ENCODE measurements around the gene CHRNB1. TPM values are rescaled to one million over a fixed set of nuclear protein-coding genes. Genes with fewer than 3 reads are reported as not detected.

CHRNB1 gene
- total and polyA plus RNA-seq, 2 experiments from 2014 or later = 11.1 to 11.2 TPM

DNA sequence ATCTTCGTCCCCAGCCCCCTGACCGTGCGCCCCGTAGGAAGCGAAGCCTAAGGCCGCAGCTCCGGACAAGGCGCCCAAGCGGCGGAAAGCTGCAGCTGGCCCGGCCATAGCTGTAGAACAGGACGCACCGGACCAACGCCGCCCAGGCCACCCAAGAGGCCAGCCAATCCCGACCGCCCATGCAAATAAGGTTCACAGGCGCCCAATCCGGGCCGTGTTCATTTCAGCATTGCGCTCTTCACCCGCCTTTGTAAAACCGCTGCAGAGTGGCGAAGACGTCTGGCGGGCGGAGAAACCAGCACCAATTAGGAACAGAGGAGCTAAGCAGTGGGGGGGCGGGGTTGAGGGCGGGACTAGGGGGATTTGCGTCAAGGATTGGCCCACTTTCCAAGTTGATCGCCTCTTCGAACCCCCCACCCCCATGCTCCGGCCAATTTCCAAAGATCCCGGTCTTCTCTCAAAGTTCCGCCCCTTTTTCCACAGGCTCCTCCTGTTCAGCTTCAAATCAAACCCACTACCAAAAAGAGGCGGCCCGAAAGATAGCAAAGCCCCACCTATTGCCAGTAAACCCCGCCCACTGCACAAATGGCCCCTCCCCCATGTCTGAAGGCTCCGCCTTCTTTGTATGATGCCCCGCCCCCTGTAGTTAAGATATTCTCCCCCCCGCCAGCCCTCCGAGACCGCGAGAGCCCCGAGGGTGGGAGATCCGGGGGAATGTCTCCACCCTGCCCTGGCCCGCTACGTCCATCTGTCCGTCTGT lies 40.7 kb upstream of the CHRNB1 start, which contains the start of gene TMEM256:
TMEM256 (minus strand) TSS at position 121 of the 760 bp plus-strand sequence; CDS start at position 108, 13 bp downstream.
- ATAC-seq (peak; percentile 83), DNase-seq (ENCODE audit: low spot score) (peak; percentile 100)
- Histone ChIP-seq H3K4me1 (ENCODE audit: insufficient read depth) (peaks cover 28% of the 10 kb centered on the region), H3K36me3 (ENCODE audit: insufficient read depth) (peaks cover 3% of the 10 kb centered on the region; the same call in 1 of the 2 replicates), H3K79me2 (replicated peaks; ENCODE audit: insufficient read depth) (peaks cover 14% of the 10 kb centered on the region), H2AFZ (no peak within 1 kb of the TSS), H3F3A (replicated peaks; ENCODE audit: low read depth) (peaks cover 27% of the 10 kb centered on the region), H3K4me2 (peak within 1 kb of the TSS; percentile 99), H3K4me3 (peak within 1 kb of the TSS; percentile 90), H4K20me1 (replicated peaks; ENCODE audit: insufficient read depth) (peaks cover 12% of the 10 kb centered on the region), H3K9me2 (ENCODE audit: insufficient read depth) (no peaks in the 10 kb centered on the region), H3K27me3 (ENCODE audit: insufficient read depth) (no peaks in the 10 kb centered on the region), H3K27ac (ENCODE audit: low read depth) (peak within 1 kb of the TSS; percentile 78; the same call in 1 of the 2 replicates)
- Mint-ChIP-seq H3K27me3 (ENCODE audit: insufficient read depth, low read depth, poor library complexity) (peaks cover 11% of the 10 kb centered on the region), H3K4me3 (peak within 1 kb of the TSS; percentile 88), H3K4me1 (peaks cover 27% of the 10 kb centered on the region), H3K27ac (peak within 1 kb of the TSS; percentile 93), H3K36me3 (ENCODE audit: low read depth) (peaks cover 12% of the 10 kb centered on the region; the same call in 2 of the 3 replicates), H3K9me3 (no peaks in the 10 kb centered on the region)
- TF ChIP-seq CREB1 (CRISPR knock-in tag; IDR thresholded peaks at IDR 0.05; ENCODE audit: low read depth) = peak; percentile 70
- peak; percentile 92 for TF ChIP-seq POLR2AphosphoS5 (IDR thresholded peaks at IDR 0.05; ENCODE audit: low read depth)
- no peak for TF ChIP-seq ZNF331 (CRISPR knock-in tag; IDR thresholded peaks at IDR 0.05; ENCODE audit: low read depth)

DNA sequence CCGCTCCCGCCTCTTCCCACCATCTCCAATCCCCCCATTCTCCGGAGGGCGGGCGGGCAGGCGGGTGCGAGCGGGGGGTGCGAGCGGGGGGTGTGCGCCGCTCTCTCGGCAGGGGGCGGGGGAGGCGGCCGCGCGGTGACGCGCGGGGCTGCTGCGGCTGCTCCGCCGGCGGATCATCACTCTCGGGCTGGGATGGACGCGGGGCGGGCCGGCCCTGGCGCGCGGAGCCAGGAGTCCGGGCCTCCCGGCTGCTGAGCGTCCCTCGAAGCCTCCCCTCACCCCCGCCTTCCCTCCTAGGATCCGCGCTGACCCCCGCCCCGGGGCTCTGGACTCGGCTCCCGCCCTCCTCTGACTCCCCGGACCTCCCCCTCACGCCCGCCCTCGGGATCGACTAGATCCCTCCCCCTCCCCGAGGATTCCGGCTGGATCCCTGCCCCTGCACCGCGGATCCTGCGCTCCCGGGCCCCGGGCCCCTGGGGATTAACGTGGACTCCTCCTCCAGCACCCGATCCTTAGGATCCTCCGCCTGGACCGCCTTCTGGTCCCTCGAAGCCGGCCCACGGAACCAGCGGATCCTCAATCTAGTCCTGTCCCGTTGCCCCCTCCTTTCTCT lies 40.0 kb upstream of the CHRNB1 start:
- Mint-ChIP-seq H3K4me3 (peak overlapping the region; percentile 88), H3K4me1 (peaks cover 28% of the 10 kb centered on the region), H3K27me3 (ENCODE audit: insufficient read depth, low read depth, poor library complexity) (peaks cover 16% of the 10 kb centered on the region), H3K36me3 (ENCODE audit: low read depth) (peaks cover 19% of the 10 kb centered on the region), H3K27ac (peak overlapping the region; percentile 88), H3K9me3 (no peaks in the 10 kb centered on the region)
- no peak overlapping the region for H3K27ac ChIP-seq (ENCODE audit: low read depth)
- H3F3A ChIP-seq (replicated peaks; ENCODE audit: low read depth) = peaks cover 27% of the 10 kb centered on the region
- H3K4me2 ChIP-seq = peak overlapping the region; percentile 99
- no peaks in the 10 kb centered on the region for H3K9me2 ChIP-seq (ENCODE audit: insufficient read depth)
- H3K79me2 ChIP-seq (replicated peaks; ENCODE audit: insufficient read depth) = peaks cover 14% of the 10 kb centered on the region
- peak overlapping the region; percentile 69; the same call in 1 of the 2 replicates for H2AFZ ChIP-seq
- peaks cover 3% of the 10 kb centered on the region; the same call in 1 of the 2 replicates for H3K36me3 ChIP-seq (ENCODE audit: insufficient read depth)
- TF ChIP-seq, protein P1, sequence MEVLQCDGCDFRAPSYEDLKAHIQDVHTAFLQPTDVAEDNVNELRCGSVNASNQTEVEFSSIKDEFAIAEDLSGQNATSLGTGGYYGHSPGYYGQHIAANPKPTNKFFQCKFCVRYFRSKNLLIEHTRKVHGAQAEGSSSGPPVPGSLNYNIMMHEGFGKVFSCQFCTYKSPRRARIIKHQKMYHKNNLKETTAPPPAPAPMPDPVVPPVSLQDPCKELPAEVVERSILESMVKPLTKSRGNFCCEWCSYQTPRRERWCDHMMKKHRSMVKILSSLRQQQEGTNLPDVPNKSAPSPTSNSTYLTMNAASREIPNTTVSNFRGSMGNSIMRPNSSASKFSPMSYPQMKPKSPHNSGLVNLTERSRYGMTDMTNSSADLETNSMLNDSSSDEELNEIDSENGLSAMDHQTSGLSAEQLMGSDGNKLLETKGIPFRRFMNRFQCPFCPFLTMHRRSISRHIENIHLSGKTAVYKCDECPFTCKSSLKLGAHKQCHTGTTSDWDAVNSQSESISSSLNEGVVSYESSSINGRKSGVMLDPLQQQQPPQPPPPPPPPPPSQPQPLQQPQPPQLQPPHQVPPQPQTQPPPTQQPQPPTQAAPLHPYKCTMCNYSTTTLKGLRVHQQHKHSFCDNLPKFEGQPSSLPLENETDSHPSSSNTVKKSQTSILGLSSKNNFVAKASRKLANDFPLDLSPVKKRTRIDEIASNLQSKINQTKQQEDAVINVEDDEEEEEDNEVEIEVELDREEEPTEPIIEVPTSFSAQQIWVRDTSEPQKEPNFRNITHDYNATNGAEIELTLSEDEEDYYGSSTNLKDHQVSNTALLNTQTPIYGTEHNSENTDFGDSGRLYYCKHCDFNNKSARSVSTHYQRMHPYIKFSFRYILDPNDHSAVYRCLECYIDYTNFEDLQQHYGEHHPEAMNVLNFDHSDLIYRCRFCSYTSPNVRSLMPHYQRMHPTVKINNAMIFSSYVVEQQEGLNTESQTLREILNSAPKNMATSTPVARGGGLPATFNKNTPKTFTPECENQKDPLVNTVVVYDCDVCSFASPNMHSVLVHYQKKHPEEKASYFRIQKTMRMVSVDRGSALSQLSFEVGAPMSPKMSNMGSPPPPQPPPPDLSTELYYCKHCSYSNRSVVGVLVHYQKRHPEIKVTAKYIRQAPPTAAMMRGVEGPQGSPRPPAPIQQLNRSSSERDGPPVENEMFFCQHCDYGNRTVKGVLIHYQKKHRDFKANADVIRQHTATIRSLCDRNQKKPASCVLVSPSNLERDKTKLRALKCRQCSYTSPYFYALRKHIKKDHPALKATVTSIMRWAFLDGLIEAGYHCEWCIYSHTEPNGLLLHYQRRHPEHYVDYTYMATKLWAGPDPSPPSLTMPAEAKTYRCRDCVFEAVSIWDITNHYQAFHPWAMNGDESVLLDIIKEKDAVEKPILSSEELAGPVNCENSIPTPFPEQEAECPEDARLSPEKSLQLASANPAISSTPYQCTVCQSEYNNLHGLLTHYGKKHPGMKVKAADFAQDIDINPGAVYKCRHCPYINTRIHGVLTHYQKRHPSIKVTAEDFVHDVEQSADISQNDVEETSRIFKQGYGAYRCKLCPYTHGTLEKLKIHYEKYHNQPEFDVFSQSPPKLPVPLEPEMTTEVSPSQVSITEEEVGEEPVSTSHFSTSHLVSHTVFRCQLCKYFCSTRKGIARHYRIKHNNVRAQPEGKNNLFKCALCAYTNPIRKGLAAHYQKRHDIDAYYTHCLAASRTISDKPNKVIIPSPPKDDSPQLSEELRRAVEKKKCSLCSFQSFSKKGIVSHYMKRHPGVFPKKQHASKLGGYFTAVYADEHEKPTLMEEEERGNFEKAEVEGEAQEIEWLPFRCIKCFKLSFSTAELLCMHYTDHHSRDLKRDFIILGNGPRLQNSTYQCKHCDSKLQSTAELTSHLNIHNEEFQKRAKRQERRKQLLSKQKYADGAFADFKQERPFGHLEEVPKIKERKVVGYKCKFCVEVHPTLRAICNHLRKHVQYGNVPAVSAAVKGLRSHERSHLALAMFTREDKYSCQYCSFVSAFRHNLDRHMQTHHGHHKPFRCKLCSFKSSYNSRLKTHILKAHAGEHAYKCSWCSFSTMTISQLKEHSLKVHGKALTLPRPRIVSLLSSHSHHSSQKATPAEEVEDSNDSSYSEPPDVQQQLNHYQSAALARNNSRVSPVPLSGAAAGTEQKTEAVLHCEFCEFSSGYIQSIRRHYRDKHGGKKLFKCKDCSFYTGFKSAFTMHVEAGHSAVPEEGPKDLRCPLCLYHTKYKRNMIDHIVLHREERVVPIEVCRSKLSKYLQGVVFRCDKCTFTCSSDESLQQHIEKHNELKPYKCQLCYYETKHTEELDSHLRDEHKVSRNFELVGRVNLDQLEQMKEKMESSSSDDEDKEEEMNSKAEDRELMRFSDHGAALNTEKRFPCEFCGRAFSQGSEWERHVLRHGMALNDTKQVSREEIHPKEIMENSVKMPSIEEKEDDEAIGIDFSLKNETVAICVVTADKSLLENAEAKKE (CRISPR knock-in tag; IDR thresholded peaks at IDR 0.05) = no peak
- TF ChIP-seq POLR2AphosphoS5 (IDR thresholded peaks at IDR 0.05; ENCODE audit: low read depth) = peak; percentile 4; the same call in 1 of the 2 replicates
- DNase-seq (ENCODE audit: low spot score) (peak; percentile 86), ATAC-seq (peak; percentile 1; the same call in 2 of the 3 replicates)
- H3K4me1 ChIP-seq (ENCODE audit: insufficient read depth) = peaks cover 28% of the 10 kb centered on the region
- peak overlapping the region; percentile 90 for H3K4me3 ChIP-seq
- peaks cover 12% of the 10 kb centered on the region for H4K20me1 ChIP-seq (replicated peaks; ENCODE audit: insufficient read depth)
- no peaks in the 10 kb centered on the region for H3K27me3 ChIP-seq (ENCODE audit: insufficient read depth)

All from GM23338 (cell line).